ENCODE data around the gene MRPL17. TPM values are rescaled to one million over a fixed set of nuclear protein-coding genes. Genes with fewer than 3 reads are reported as not detected.

MRPL17 gene
- total RNA-seq, 2 donors from 2014 or later, result 57.6 to 72.6 TPM

DNA sequence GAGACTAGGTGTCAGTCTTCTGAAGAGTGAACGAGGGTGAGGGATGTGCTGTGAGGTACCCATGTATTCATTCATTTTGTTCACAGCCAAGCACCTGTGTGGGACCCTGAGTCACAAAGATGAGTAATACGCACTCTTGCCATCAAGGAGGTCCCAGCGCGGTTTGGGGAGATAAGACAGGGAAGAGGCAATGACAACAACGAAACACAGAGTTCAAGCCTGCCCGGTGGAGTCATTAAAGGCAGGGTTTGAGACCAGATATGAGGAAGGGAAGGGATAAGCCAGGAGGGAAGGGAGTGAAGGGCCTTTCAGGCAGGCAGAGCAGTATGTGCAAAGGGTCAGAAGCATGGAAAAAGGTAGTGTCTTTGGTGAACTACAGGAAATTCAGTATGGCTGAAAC is 32.2 kb downstream of the MRPL17 start:
- Mint-ChIP-seq H3K4me3 (no peak overlapping the region), H3K27me3 (ENCODE audit: insufficient read depth) (peaks cover 1% of the 10 kb centered on the region), H3K4me1 (no peaks in the 10 kb centered on the region), H3K9me3 (no peaks in the 10 kb centered on the region), H3K27ac (no peak overlapping the region), H3K36me3 (ENCODE audit: low read depth) (no peaks in the 10 kb centered on the region)
- peaks cover under 1% of the 10 kb centered on the region for H3K27me3 ChIP-seq (ENCODE audit: control insufficient read depth, insufficient read depth, low read length, poor library complexity, severe bottlenecking)
- 91 to 98% methylated on average over 6 of the region's 6 CpGs for WGBS, 2 experiments (ENCODE audit: insufficient coverage in 1 of 2, insufficient read length in 1 of 2)
- DNase-seq, result no peak
- H3K9ac ChIP-seq (ENCODE audit: extremely low read depth, low read length, poor library complexity, severe bottlenecking), result no peak overlapping the region
- no peak overlapping the region for H3K4me3 ChIP-seq (ENCODE audit: low read length)
- no peak overlapping the region for H3K27ac ChIP-seq (ENCODE audit: low read depth, low read length)
- no peaks in the 10 kb centered on the region for H3K36me3 ChIP-seq (ENCODE audit: control insufficient read depth, insufficient read depth, low read length)
- H3K9me3 ChIP-seq (ENCODE audit: control insufficient read depth, low read length), result no peaks in the 10 kb centered on the region
- no peaks in the 10 kb centered on the region for H3K4me1 ChIP-seq (ENCODE audit: control insufficient read depth, insufficient read depth, low read length)
- TF ChIP-seq, protein P1, sequence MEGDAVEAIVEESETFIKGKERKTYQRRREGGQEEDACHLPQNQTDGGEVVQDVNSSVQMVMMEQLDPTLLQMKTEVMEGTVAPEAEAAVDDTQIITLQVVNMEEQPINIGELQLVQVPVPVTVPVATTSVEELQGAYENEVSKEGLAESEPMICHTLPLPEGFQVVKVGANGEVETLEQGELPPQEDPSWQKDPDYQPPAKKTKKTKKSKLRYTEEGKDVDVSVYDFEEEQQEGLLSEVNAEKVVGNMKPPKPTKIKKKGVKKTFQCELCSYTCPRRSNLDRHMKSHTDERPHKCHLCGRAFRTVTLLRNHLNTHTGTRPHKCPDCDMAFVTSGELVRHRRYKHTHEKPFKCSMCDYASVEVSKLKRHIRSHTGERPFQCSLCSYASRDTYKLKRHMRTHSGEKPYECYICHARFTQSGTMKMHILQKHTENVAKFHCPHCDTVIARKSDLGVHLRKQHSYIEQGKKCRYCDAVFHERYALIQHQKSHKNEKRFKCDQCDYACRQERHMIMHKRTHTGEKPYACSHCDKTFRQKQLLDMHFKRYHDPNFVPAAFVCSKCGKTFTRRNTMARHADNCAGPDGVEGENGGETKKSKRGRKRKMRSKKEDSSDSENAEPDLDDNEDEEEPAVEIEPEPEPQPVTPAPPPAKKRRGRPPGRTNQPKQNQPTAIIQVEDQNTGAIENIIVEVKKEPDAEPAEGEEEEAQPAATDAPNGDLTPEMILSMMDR (conservative IDR thresholded peaks at IDR 0.05), result no peak

DNA sequence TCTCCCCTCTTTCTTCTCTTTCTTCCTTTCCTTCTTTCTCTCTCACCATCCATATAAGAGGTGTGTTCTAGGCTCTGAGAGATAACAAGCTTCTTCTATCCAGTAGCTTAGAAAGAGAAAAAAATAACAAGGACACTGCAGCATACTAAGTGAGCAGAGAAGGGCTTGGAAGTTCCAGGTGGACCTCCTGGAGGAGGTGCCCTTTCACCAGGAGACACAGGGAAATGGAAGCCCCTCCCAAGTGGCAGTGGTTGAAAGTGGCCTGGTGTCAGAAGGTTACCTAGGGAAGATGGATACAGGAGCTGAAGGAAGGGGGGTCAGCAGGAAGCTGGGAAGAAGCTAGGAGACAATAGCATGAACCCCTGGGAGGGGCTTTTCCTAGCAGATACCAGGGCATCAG is 33.0 kb downstream of the MRPL17 start:
- Mint-ChIP-seq H3K4me3 (no peak overlapping the region), H3K27ac (no peak overlapping the region), H3K36me3 (ENCODE audit: low read depth) (no peaks in the 10 kb centered on the region), H3K9me3 (no peaks in the 10 kb centered on the region), H3K27me3 (ENCODE audit: insufficient read depth) (no peaks in the 10 kb centered on the region), H3K4me1 (no peaks in the 10 kb centered on the region)
- Histone ChIP-seq H3K4me1 (ENCODE audit: control insufficient read depth, insufficient read depth, low read length) (no peaks in the 10 kb centered on the region), H3K9ac (ENCODE audit: extremely low read depth, low read length, poor library complexity, severe bottlenecking) (no peak overlapping the region), H3K36me3 (ENCODE audit: control insufficient read depth, insufficient read depth, low read length) (peaks cover 3% of the 10 kb centered on the region), H3K27me3 (ENCODE audit: control insufficient read depth, insufficient read depth, low read length, poor library complexity, severe bottlenecking) (no peaks in the 10 kb centered on the region), H3K27ac (ENCODE audit: low read depth, low read length) (no peak overlapping the region), H3K9me3 (ENCODE audit: control insufficient read depth, low read length) (no peaks in the 10 kb centered on the region), H3K4me3 (ENCODE audit: low read length) (no peak overlapping the region)
- TF ChIP-seq, protein P1 (conservative IDR thresholded peaks at IDR 0.05), result no peak
- DNase-seq, result no peak

DNA sequence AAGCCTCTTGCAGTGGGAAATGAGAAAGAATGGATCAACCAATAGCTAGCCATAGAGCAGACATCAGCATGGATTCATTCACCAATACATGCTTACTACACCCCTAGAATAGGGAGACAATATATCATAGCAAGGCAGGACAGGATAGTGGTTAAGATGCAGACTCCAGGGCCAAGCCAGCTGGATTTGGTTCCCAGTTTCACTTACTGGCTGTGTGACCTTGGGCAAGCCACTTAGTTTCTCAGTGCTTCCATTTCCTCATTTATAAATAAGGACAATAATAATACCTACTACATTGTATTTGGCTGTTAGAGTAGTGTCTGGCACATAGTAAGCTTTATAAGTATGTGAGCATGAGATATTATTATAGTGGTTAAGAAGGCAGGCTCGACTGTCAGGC is 34.6 kb downstream of the MRPL17 start:
- Histone ChIP-seq H3K36me3 (ENCODE audit: control insufficient read depth, insufficient read depth, low read length) (peaks cover 3% of the 10 kb centered on the region), H3K9me3 (ENCODE audit: control insufficient read depth, low read length) (no peaks in the 10 kb centered on the region), H3K9ac (ENCODE audit: extremely low read depth, low read length, poor library complexity, severe bottlenecking) (no peak overlapping the region), H3K4me1 (ENCODE audit: control insufficient read depth, insufficient read depth, low read length) (no peaks in the 10 kb centered on the region), H3K27ac (ENCODE audit: low read depth, low read length) (no peak overlapping the region), H3K4me3 (ENCODE audit: low read length) (no peak overlapping the region), H3K27me3 (ENCODE audit: control insufficient read depth, insufficient read depth, low read length, poor library complexity, severe bottlenecking) (no peaks in the 10 kb centered on the region)
- WGBS, 2 experiments (ENCODE audit: insufficient coverage in 1 of 2, insufficient read length in 1 of 2), result 82% methylated on average over 1 of the region's 1 CpG; no CpG with 5 or more reads in 1 of the 2 experiments
- H3K27me3 Mint-ChIP-seq (ENCODE audit: insufficient read depth), result no peaks in the 10 kb centered on the region
- H3K4me1 Mint-ChIP-seq, result no peaks in the 10 kb centered on the region
- TF ChIP-seq, protein P1 (conservative IDR thresholded peaks at IDR 0.05), result no peak
- H3K4me3 Mint-ChIP-seq, result no peak overlapping the region
- DNase-seq, result peak; percentile 3
- no peaks in the 10 kb centered on the region for H3K36me3 Mint-ChIP-seq (ENCODE audit: low read depth)
- H3K27ac Mint-ChIP-seq, result no peak overlapping the region
- no peaks in the 10 kb centered on the region for H3K9me3 Mint-ChIP-seq

Measured in endodermal cell (in vitro differentiated cells).